ENCODE measurements around the gene S1PR2.
A peak's percentile ranks its signal among the peaks of the same experiment; 100 is the strongest.
"Not testable (repeated sequence)": the region's sequence is repeated elsewhere in the genome, so short reads cannot be mapped to it uniquely, and the experiment has no call there.

Gene S1PR2

DNA sequence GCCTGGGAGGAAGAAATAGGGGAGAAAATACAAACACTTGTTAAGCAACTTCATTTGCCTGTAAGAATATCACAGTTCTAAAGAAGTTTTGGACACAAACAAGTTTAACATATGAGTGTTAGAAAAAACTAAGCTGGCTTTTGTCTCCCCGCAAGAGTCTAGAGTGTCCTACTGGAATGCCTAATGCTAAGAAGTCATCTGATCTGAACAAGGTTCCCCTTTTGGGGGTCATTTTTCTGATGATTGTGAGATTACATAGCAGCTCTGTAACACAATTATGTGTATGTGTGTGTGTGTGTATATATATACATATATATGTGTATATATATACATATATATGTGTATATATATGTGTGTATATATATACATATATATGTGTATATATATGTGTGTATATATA, 49.1 kb downstream of the S1PR2 start:
- TF ChIP-seq, protein P1, sequence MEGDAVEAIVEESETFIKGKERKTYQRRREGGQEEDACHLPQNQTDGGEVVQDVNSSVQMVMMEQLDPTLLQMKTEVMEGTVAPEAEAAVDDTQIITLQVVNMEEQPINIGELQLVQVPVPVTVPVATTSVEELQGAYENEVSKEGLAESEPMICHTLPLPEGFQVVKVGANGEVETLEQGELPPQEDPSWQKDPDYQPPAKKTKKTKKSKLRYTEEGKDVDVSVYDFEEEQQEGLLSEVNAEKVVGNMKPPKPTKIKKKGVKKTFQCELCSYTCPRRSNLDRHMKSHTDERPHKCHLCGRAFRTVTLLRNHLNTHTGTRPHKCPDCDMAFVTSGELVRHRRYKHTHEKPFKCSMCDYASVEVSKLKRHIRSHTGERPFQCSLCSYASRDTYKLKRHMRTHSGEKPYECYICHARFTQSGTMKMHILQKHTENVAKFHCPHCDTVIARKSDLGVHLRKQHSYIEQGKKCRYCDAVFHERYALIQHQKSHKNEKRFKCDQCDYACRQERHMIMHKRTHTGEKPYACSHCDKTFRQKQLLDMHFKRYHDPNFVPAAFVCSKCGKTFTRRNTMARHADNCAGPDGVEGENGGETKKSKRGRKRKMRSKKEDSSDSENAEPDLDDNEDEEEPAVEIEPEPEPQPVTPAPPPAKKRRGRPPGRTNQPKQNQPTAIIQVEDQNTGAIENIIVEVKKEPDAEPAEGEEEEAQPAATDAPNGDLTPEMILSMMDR (IDR thresholded peaks at IDR 0.05; ENCODE audit: low read depth, low read length), result no peak
- no peak for DNase-seq (ENCODE audit: low read depth in 2 of 2)
- no peak overlapping the region for H3K4me3 ChIP-seq (replicated peaks in 1 of 2; ENCODE audit: low read depth in 2 of 2, low read length in 2 of 2)

DNA sequence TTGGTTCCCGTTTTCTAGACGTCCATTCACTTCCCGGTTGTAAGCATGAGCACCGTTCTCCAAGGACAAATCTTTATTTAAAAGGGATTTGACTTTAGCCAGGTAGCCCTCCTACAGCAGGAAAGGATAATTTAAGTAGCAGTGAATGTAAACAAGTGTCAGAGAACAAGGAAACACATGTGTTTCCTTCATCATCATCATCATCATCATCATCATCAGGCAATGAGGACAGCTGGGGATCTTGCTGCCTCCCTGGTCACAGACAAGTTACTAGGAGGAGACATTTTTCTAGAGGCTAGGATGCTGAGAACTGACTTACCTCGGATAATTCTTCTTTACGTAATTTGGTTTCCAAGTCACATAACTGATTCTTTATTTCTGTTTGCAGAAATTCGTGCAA, 50.7 kb downstream of the S1PR2 start:
- TF ChIP-seq, protein P1 (IDR thresholded peaks at IDR 0.05; ENCODE audit: low read depth, low read length), result no peak
- H3K4me3 ChIP-seq (replicated peaks in 1 of 2; ENCODE audit: low read depth in 2 of 2, low read length in 2 of 2), result no peak overlapping the region
- no peak for DNase-seq (ENCODE audit: low read depth in 2 of 2)

DNA sequence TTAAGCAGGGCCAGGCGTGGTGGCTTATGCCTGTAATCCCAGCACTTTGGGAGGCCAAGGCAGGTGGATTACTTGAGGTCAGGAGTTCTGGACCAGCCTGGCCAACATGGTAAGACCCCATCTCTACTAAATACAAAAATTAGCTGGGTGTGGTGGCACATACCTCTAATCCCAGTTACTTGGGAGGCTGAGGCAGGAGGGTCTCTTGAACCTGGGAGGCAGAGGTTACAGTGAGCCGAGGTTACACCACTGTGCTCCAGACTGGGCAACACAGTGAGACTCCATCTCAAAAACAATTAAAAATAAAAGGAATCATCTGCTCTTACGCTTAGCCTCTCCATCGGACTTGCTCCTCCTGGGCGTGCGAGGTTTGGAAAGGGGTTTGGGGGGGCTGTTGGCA, 51.1 kb downstream of the S1PR2 start:
- H3K4me3 ChIP-seq (replicated peaks in 1 of 2; ENCODE audit: low read depth in 2 of 2, low read length in 2 of 2); DNase-seq (ENCODE audit: low read depth in 2 of 2): not testable (repeated sequence)

DNA sequence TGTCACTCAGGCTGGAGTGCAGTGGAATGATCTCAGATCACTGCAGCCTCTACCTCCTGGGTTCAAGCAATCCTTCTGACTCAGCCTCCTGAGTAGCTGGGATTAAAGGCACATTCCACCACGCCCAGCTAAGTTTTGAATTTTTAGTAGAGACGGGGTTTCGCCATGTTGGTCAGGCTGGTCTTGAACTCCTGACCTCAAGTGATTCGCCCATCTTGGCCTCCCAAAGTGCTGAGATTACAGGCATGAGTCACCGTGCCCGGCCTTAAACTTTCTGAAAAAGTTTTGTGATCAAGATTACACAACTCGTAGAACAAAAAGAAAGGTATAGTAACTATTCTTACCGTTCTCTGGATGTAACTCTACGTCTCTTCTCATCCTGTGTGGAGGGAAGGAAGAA, 57.6 kb downstream of the S1PR2 start:
- H3K4me3 ChIP-seq (replicated peaks in 1 of 2; ENCODE audit: low read depth in 2 of 2, low read length in 2 of 2), result no peak overlapping the region
- TF ChIP-seq, protein P1 (IDR thresholded peaks at IDR 0.05; ENCODE audit: low read depth, low read length), result no peak
- DNase-seq (ENCODE audit: low read depth in 2 of 2), result peak; percentile 41 to 53

Measured in cardiac fibroblast (primary cell).